ENCODE results near the gene THRA.

Gene THRA

DNA sequence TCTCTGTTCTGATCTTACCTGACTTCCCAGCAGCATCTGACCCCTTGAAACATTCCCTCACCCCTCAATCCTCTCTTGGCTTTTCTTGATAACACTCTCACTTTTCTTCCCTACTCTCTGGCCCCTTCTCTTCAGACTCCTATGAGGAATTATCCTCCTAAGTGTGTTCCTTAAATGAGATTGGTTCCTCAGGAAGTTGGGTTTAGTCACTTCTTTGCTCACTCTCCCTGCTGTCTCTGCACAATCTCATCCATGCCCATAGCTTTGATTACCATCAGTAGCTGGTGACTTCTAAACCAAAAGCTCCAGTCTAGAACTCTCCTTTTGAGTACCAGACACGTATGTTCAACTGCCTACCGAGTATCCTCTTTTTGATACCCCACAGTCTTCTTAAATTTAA is 21.6 kb upstream of the THRA start:
- CTCF ChIA-PET, result interaction anchor here (1.0 kb wide), 2 partner anchors 13 to 15 kb away, joined by 3 read pairs; no protein-coding TSS in a partner anchor
- POLR2A ChIA-PET (ENCODE audit: low non-redundant PET), result no interaction called here
- TF ChIP-seq, protein P1, sequence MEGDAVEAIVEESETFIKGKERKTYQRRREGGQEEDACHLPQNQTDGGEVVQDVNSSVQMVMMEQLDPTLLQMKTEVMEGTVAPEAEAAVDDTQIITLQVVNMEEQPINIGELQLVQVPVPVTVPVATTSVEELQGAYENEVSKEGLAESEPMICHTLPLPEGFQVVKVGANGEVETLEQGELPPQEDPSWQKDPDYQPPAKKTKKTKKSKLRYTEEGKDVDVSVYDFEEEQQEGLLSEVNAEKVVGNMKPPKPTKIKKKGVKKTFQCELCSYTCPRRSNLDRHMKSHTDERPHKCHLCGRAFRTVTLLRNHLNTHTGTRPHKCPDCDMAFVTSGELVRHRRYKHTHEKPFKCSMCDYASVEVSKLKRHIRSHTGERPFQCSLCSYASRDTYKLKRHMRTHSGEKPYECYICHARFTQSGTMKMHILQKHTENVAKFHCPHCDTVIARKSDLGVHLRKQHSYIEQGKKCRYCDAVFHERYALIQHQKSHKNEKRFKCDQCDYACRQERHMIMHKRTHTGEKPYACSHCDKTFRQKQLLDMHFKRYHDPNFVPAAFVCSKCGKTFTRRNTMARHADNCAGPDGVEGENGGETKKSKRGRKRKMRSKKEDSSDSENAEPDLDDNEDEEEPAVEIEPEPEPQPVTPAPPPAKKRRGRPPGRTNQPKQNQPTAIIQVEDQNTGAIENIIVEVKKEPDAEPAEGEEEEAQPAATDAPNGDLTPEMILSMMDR (conservative IDR thresholded peaks at IDR 0.05; ENCODE audit: low read depth), result no peak
- no peak for DNase-seq (ENCODE audit: low spot score)
- H3K27ac ChIP-seq, result no peak overlapping the region

DNA sequence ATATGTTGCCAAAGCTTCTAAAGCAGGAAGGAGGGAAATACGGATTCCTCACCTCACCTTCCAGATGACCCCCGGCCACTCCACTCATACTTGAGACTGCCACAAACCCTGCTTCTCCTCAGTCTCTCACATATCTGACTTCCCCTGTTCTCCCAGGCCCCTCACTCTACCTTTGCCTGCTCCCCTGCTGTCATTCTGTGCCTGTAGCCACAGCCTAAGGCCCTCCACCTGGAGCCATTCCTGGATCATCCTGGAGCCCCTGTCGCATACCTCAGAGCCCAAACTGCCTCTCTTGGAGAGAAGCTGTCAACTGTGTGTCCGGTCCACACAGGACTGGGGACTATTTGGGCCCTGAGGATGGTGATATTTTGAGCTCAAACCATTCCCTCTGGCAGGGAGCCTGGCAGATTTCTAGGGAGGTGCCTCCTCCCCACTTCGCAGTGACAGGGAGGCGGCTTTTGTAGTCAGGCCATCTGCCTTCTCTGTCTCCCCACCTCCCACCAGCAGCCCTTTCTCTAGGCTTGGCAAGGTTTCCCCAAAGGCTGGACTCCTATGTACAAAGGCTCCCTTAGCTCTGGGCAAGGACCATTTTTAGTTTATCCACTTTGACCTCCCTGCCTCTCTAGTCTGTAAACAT is 6.3 kb upstream of the THRA start:
- CTCF ChIA-PET, result no interaction called here
- peak overlapping the region; percentile 14; the same call in 1 of the 2 replicates for H3K27ac ChIP-seq
- POLR2A ChIA-PET (ENCODE audit: low non-redundant PET), result no interaction called here
- TF ChIP-seq, protein P1 (conservative IDR thresholded peaks at IDR 0.05; ENCODE audit: low read depth), result no peak
- no peak for DNase-seq (ENCODE audit: low spot score)

DNA sequence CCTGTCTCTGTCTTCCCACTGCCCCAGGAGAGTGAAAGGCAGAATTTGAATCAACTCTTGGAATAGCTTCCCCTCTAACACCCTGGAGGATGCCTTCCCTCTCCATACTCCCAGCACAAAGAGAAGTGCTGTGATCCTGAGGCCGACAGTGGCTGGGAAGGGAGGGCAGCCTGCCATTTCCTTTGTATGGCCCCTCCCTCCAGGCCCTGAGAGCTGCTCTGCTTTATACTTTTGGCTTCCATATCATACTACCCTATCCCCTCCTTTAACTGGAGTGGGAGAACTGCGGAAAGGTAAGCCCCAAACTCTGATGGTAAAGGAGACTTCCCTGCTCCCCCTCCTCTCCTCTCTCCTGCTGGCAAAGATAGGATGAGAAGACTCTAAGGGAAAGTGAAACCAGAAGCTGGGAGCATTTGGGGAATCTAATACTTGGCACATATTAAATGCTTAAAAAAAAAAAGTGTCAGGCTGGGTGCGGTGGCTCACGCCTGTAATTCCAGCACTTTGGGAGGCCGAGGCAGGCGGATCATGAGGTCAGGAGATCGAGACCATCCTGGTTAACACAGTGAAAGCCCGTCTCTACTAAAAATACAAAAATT is 4.5 kb upstream of the THRA start:
- TF ChIP-seq, protein P1 (conservative IDR thresholded peaks at IDR 0.05; ENCODE audit: low read depth), result no peak
- peak overlapping the region; percentile 45 for H3K27ac ChIP-seq
- ChIA-PET POLR2A (ENCODE audit: low non-redundant PET) (no interaction called here), CTCF (no interaction called here)
- DNase-seq (ENCODE audit: low spot score), result no peak

DNA sequence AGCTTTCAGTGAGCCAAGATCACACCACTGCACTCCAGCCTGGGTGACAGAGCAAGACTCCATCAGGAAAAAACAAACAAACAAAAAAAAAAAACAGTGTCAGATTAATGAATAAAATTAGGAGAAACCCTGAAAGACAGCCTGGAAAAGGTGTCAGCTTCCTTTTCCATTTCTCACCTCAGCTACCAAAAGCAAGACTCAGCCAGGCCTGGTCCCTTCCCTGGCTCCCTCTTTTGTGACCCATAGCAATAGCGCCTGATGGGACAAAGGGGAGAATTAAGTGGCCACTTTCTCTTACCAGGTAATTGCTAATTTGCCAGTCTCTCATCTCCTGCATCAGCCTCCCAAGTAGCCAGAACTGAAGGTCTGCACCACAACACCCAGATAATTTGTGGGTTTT is 3.9 kb upstream of the THRA start:
- TF ChIP-seq, protein P1 (conservative IDR thresholded peaks at IDR 0.05; ENCODE audit: low read depth), result no peak
- ChIA-PET CTCF (no interaction called here), POLR2A (ENCODE audit: low non-redundant PET) (no interaction called here)
- no peak for DNase-seq (ENCODE audit: low spot score)
- peak overlapping the region; percentile 45; the same call in 1 of the 2 replicates for H3K27ac ChIP-seq

DNA sequence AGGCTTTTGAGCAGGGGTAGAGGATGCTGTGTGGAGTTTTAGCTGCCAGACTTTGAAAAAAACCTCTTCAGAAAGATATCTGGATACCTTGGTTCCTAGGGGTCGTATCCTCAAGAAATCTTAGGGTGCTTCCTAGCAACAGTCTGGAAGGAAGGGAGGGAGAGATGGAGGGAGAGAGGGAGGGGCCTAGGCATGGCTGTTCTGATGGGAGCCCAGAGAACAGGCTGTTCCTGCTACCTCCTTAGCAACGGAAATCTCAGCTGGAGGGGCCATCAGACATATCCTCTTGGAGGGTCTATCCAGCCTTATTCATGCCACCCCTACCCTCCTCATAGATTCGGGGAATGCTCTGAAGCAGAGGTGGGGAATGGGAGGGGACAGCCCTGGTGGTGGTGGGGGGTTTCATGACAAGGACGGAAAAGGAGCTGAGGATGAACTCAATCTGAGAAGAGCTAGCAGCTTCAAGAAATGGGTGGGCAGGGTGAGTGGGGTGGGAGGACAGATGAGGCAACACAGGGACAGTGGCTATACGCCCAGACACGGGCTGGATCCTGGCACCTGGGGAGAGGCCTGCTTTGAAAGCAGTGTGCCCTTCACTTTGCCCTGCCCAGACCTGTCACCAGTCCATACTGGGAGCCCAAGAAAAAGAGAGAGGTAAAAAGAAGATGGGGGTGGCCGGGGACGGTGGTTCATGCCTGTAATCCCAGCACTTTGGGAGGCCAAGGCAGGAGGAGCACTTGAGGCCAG is 2.9 kb upstream of the THRA start:
- no peak for DNase-seq (ENCODE audit: low spot score)
- TF ChIP-seq, protein P1 (conservative IDR thresholded peaks at IDR 0.05; ENCODE audit: low read depth), result no peak
- 0 out of 2 replicates have a peak overlapping the region, but pooled peaks have one; percentile 5 for H3K27ac ChIP-seq
- CTCF ChIA-PET, result interaction anchor here (0.5 to 1.5 kb wide), 5 partner anchors 16 to 186 kb away, joined by 3 to 4 read pairs (median 3); no protein-coding TSS in a partner anchor
- POLR2A ChIA-PET (ENCODE audit: low non-redundant PET), result no interaction called here

DNA sequence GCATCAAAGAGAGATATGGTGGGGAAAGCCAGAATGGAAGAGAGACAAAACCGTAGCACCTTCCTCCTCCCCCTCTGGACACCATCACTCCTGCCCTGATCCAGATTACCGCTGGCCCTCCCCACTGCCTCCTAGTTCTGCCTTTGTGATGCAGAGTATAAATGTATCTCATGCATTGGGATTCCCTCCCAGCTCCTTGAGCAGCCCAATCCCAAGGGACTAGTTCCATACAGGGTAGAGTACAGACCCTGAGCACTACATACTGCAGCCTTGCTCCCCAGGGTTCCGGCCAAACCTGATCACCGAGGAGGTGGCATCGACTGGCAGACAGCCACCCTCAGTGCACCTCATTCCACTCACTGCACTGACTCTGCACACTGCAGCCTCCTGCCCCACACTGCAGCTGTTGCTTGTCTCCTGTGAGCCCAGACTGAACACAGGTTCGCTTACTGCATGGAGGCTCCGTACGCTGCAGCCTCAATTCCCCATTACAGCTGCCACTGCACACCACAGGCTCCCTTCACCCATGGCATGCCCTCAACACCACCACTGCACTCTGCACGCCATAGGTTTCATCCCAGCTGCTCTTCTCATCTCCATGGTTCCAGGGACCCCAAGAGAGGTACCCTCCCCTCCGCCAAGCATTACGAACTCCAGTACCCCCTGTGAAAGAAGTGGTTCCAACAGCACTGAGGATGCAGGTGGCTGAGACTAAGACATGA is 1.7 kb upstream of the THRA start:
- no peak for DNase-seq (ENCODE audit: low spot score)
- CTCF ChIA-PET, result interaction anchor here (0.6 to 1.5 kb wide), 4 partner anchors 10 to 601 kb away, joined by 3 to 8 read pairs (median 4); no protein-coding TSS in a partner anchor
- POLR2A ChIA-PET (ENCODE audit: low non-redundant PET), result interaction anchor here (1.0 kb wide), 1 partner anchor 51 kb away, joined by 3 read pairs; no protein-coding TSS in a partner anchor

More for the DNA sequence above, 1.7 kb upstream of the THRA start:
- TF ChIP-seq, protein P1 (conservative IDR thresholded peaks at IDR 0.05; ENCODE audit: low read depth), result no peak
- peak overlapping the region; percentile 5; the same call in 1 of the 2 replicates for H3K27ac ChIP-seq
